Keratinocyte (primary cell): ENCODE results near the gene PTPA. TPM values are rescaled to one million over a fixed set of nuclear protein-coding genes. Genes with fewer than 3 reads are reported as not detected.
A peak's percentile ranks its signal among the peaks of the same experiment; 100 is the strongest.

ENCODE experiments used
- DNase-seq: peaks from one replicate; pipeline ENCODE4 v3.0.0-alpha.2; 2011; ENCODE audit warnings: low read depth, missing footprints, low spot score
- FAIRE-seq: peaks from 2 replicates; lab custom pipeline; 2011; peaks lifted over from hg19 to GRCh38; lab: Jason Lieb, UNC
- H2AFZ ChIP-seq: 2 replicates; pipeline ENCODE4 v1.6.0; 2012; ENCODE audit warnings: low read length, control low read depth, inconsistent platforms; ENCODE audit not compliant: control insufficient read depth
- H3K27ac ChIP-seq: 2 replicates; pipeline ENCODE4 v1.5.1; 2011; ENCODE audit warnings: low read length; ENCODE audit not compliant: control insufficient read depth, insufficient read depth
- H3K27me3 ChIP-seq: 3 replicates; pipeline ENCODE4 v1.6.0; 2011; ENCODE audit warnings: low read length; ENCODE audit not compliant: control insufficient read depth, insufficient read depth; ENCODE audit errors: extremely low read depth
- H3K36me3 ChIP-seq, 2 experiments: 2 replicates in 1 of 2; 3 replicates in 1 of 2; pipeline ENCODE4 v1.5.1; 2011; ENCODE audit warnings: low read length in 2 of 2, mild to moderate bottlenecking in 1 of 2; ENCODE audit not compliant: control insufficient read depth in 2 of 2, insufficient read depth in 2 of 2; ENCODE audit errors: extremely low read depth in 1 of 2
- H3K4me1 ChIP-seq: 3 replicates; pipeline ENCODE4 v1.5.1; 2011; ENCODE audit warnings: low read length; ENCODE audit not compliant: control insufficient read depth, insufficient read depth; ENCODE audit errors: extremely low read depth
- H3K4me2 ChIP-seq: 3 replicates; pipeline ENCODE4 v1.6.0; 2011; ENCODE audit warnings: low read depth, low read length; ENCODE audit not compliant: control insufficient read depth, insufficient read depth; ENCODE audit errors: extremely low read depth
- H3K4me3 ChIP-seq, 3 experiments: fragments of 200-600 bp in 1 of 3; sonication (generic) in 1 of 3; 2 replicates in 2 of 3; 3 replicates in 1 of 3; pipeline ENCODE4 v1.5.1; 2011 to 2016; ENCODE audit warnings: low read length in 3 of 3, mild to moderate bottlenecking in 3 of 3, control low read depth in 2 of 3, inconsistent platforms in 1 of 3, low read depth in 1 of 3, mixed read lengths in 1 of 3, mixed run types in 1 of 3, moderate library complexity in 1 of 3; ENCODE audit not compliant: control insufficient read depth in 2 of 3, insufficient read depth in 2 of 3; ENCODE audit errors: extremely low read depth in 1 of 3
- H3K79me2 ChIP-seq: 2 replicates; pipeline ENCODE4 v1.6.0; 2012; ENCODE audit warnings: low read length; ENCODE audit not compliant: control insufficient read depth, insufficient read depth
- H3K9ac ChIP-seq: 3 replicates; pipeline ENCODE4 v1.6.0; 2011; ENCODE audit warnings: low read length; ENCODE audit not compliant: control insufficient read depth, insufficient read depth; ENCODE audit errors: extremely low read depth
- H3K9me1 ChIP-seq: 3 replicates; pipeline ENCODE4 v1.6.0; 2011; ENCODE audit warnings: low read length; ENCODE audit not compliant: control insufficient read depth, insufficient read depth; ENCODE audit errors: extremely low read depth
- H3K9me3 ChIP-seq: 2 replicates; pipeline ENCODE4 v1.5.1; 2012; ENCODE audit warnings: low read depth, low read length; ENCODE audit not compliant: control insufficient read depth
- H4K20me1 ChIP-seq: 3 replicates; pipeline ENCODE4 v1.6.0; 2011; ENCODE audit warnings: low read length; ENCODE audit not compliant: control insufficient read depth, insufficient read depth; ENCODE audit errors: extremely low read depth
- EZH2 ChIP-seq: IDR thresholded peaks from one replicate; pipeline ENCODE4 v1.6.1; 2012; ENCODE audit warnings: inconsistent platforms, mild to moderate bottlenecking, low read length, moderate library complexity
- dilution Hi-C: fragments of 300-500 bp; cut with MboI; formaldehyde crosslinking; loops from one replicate; pipeline ENCODE4 v1.7.0; 2020; ENCODE audit warnings: low sequenced_read_pairs; ENCODE audit not compliant: extremely low pct_ligation_motif_present
- polyA plus RNA-seq, 5 experiments: library from polyadenylated mRNA; depleted of rRNA in 3 of 5; stranded (reverse) in 3 of 5; stranded (forward) in 1 of 5; unstranded in 1 of 5; fragments of >200 nt; gene quantifications; 1 replicate in 1 of 5; 2 replicates in 3 of 5; 3 replicates in 1 of 5; pipeline versions ENCODE4 v1.2.1 to v1.2.3, GENCODE V29; 2011 to 2012; ENCODE audit warnings: missing spikeins in 2 of 5, low read depth in 1 of 5, low replicate concordance in 1 of 5
- TF ChIP-seq, protein P1 (sequence below), 3 experiments: IDR thresholded peaks in 1 of 3; conservative IDR thresholded peaks in 1 of 3; optimal IDR thresholded peaks in 1 of 3; 2 replicates in 2 of 3; 3 replicates in 1 of 3; pipeline versions ENCODE3 to v1.5.1; 2011; ENCODE audit warnings: low read length in 3 of 3, mild to moderate bottlenecking in 3 of 3, moderate library complexity in 2 of 3, control low read depth in 1 of 3, inconsistent platforms in 1 of 3; ENCODE audit not compliant: insufficient read depth in 2 of 3; ENCODE audit errors: extremely low read depth in 1 of 3

PTPA gene
- polyA plus RNA-seq, 1 donor (not counting 4 experiments of a cell fraction or from before 2014, with no cell fraction given), result 98.0 TPM

DNA sequence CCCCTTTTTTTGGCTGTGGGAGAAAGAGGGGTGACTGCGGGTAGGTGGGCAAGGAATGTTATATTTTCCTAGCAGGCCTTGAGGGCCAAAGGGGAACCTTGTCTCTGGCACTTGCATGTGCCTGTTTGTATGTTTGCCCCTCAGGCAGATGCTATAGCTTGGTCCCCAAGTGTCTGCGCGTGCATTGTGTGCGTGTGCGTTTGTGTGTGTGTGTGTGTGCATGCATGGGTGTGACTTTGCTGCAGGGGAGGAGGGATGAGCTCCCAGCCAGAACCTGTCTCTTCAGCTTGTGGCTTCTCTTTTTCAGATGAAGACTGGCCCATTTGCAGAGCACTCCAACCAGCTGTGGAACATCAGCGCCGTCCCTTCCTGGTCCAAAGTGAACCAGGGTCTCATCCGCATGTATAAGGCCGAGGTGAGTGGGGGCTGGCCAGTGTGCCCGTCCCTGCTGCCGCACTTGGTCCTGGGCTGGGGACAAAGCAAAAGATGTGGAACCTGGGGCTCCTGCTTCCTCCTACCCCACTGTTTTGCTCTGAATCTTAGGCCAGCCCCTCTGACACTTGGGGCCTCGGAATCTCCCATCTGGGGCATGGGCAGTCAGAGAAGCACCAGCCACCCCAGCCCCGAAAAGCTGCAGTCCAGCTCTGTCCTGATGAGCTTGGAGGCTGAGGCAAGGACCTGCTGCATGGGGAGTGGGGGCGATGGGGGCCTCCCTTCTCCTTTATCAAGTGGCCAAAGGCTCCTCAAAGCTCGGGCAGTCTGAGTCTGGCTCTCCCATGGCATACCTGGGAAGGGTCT, 31.1 kb downstream of the PTPA start:
- dilution Hi-C loops, result no loop called here
- Histone ChIP-seq H3K4me2 (peak overlapping the region; percentile 37), H3K79me2 (peaks cover 6% of the 10 kb centered on the region), H3K27ac (no peak overlapping the region), H2AFZ (no peak overlapping the region), H3K4me3 (no peak overlapping the region), H3K4me1 (peaks cover 48% of the 10 kb centered on the region), H4K20me1 (no peaks in the 10 kb centered on the region), H3K36me3 (peaks cover 18 to 28% of the 10 kb centered on the region in 2 experiments), H3K9ac (peak overlapping the region; percentile 15), H3K27me3 (no peaks in the 10 kb centered on the region), H3K9me1 (peaks cover 2% of the 10 kb centered on the region), H3K9me3 (no peaks in the 10 kb centered on the region)
- FAIRE-seq (no peak), DNase-seq (no peak)
- no peak for TF ChIP-seq EZH2
- TF ChIP-seq, protein P1, sequence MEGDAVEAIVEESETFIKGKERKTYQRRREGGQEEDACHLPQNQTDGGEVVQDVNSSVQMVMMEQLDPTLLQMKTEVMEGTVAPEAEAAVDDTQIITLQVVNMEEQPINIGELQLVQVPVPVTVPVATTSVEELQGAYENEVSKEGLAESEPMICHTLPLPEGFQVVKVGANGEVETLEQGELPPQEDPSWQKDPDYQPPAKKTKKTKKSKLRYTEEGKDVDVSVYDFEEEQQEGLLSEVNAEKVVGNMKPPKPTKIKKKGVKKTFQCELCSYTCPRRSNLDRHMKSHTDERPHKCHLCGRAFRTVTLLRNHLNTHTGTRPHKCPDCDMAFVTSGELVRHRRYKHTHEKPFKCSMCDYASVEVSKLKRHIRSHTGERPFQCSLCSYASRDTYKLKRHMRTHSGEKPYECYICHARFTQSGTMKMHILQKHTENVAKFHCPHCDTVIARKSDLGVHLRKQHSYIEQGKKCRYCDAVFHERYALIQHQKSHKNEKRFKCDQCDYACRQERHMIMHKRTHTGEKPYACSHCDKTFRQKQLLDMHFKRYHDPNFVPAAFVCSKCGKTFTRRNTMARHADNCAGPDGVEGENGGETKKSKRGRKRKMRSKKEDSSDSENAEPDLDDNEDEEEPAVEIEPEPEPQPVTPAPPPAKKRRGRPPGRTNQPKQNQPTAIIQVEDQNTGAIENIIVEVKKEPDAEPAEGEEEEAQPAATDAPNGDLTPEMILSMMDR (optimal IDR thresholded peaks at IDR 0.05 in 1 of 3, IDR thresholded peaks at IDR 0.05 in 1 of 3, conservative IDR thresholded peaks at IDR 0.05 in 1 of 3; ENCODE audit: extremely low read depth in 1 of 3, insufficient read depth in 2 of 3, low read length in 3 of 3), result no peak

DNA sequence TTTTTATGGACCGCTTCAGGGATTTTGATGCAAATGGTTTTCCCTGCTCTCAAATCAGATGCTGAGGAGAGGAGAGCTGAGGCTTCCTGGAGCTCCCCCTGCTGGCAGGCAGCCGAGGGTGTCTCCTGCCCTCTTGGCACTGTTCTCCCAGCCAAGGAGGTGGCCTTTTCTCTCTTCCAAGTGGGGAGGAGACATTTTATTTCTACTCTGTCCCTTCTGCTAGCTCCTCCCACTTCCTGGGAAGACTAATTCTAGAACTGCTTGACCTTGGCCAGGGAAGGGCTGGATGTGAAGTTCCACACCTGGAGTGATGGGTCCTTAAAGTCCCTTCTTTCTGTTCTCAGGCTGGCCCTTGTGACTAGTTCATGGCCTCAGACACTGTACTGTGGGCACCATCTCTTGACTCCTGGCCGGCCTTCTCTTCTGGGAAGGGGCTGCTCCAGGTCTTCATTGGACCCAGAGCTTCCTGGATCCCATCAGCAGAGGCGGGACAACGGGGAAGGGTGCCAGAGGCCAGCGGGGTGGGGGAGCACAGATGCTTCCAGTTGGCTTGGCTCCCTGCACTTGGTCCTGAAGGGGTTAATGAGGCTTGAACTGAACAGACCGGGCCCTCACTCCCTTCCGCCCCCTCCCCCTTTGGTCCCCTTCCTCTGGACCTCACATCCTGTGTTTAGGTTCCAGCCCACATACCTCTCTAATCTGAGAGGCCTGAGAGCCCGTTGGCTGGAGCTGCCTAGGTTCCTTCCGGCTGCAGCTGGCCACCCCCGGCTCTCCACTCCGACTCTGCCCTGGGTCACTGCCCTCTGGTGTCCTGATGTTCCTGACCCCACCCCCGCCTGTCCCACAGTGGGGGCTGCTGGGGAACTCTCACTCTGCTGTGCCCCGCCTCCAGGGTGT, 32.1 kb downstream of the PTPA start:
- Histone ChIP-seq H3K27ac (no peak overlapping the region), H3K9me3 (no peaks in the 10 kb centered on the region), H3K9me1 (peaks cover 2% of the 10 kb centered on the region), H3K4me3 (peak overlapping the region in 1 of 3 experiments; percentile 7), H4K20me1 (no peaks in the 10 kb centered on the region), H3K4me1 (peaks cover 48% of the 10 kb centered on the region), H2AFZ (no peak overlapping the region), H3K9ac (no peak overlapping the region), H3K36me3 (peaks cover 18 to 28% of the 10 kb centered on the region in 2 experiments), H3K79me2 (peaks cover 6% of the 10 kb centered on the region), H3K4me2 (peak overlapping the region; percentile 45), H3K27me3 (no peaks in the 10 kb centered on the region)
- dilution Hi-C loops, result no loop called here
- no peak for DNase-seq
- peak; percentile 88 for FAIRE-seq
- TF ChIP-seq, protein P1 (optimal IDR thresholded peaks at IDR 0.05 in 1 of 3, IDR thresholded peaks at IDR 0.05 in 1 of 3, conservative IDR thresholded peaks at IDR 0.05 in 1 of 3; ENCODE audit: extremely low read depth in 1 of 3, insufficient read depth in 2 of 3, low read length in 3 of 3), result peak in 2 of 3 experiments; percentile 97 to 99
- TF ChIP-seq EZH2, result no peak
